ENCODE data around the gene TMEM212. TPM values are rescaled to one million over a fixed set of nuclear protein-coding genes. Genes with fewer than 3 reads are reported as not detected.

TMEM212 gene
- total and polyA plus RNA-seq, 2 experiments from 2014 or later, result not detected

DNA sequence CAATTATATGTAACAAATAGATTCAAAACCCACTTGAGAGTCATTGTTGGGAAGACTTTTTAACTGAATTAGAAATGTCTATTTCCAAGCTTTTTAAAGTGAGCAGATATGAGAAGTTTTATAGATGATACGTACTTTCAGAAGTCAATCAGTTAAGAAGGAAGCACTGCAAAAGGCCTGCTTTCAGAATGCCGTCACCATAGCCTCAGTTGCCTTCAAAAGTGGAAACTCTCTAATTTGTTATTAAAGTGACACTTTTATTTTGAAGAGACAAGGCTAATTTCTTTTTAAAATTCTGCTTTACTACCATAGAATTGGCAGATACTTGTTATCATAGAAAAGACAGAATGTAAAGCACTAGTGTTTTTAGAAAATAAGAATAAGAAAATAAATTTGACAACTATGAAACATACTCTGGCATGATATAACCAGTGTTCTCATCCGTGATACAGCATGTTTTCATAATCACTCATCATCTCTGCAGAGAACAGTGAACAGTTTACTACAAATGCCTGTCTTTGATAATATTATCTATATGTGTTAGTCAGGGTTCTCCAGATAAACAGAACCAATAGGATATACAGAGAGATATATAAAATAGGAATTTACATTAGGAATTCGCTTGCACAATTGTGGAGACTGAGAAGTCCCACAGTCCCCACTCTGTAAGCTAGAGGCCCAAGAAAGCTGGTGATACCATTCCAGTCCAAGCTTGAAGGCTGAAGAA is 25.9 kb upstream of the TMEM212 start:
- no peak overlapping the region for H3K4me2 ChIP-seq
- H3K9me3 ChIP-seq (ENCODE audit: low read depth), result no peaks in the 10 kb centered on the region
- no peak overlapping the region for H3K27ac ChIP-seq
- no peaks in the 10 kb centered on the region for H4K20me1 ChIP-seq (ENCODE audit: insufficient read depth, poor library complexity, severe bottlenecking)
- 80% methylated on average over 4 of the region's 4 CpGs for WGBS (ENCODE audit: low lambda C conversion rate, missing lambda C conversion rate)
- no peaks in the 10 kb centered on the region for H3K9me2 ChIP-seq (replicated peaks; ENCODE audit: insufficient read depth)
- no peaks in the 10 kb centered on the region for H3K27me3 ChIP-seq
- no peak overlapping the region for H2AFZ ChIP-seq
- no peak overlapping the region for H3K4me3 ChIP-seq
- no peaks in the 10 kb centered on the region for H3K79me2 ChIP-seq
- no peaks in the 10 kb centered on the region for H3K36me3 ChIP-seq (replicated peaks; ENCODE audit: insufficient read depth, low read depth)
- no peak for DNase-seq (ENCODE audit: low spot score)
- H3K4me1 ChIP-seq (ENCODE audit: insufficient read depth), result peaks cover 11% of the 10 kb centered on the region
- no peak for TF ChIP-seq EZH2 (IDR thresholded peaks at IDR 0.05; ENCODE audit: borderline replicate concordance)
- TF ChIP-seq EZH2phosphoT487 (IDR thresholded peaks at IDR 0.05; ENCODE audit: low read depth, severe bottlenecking, unreplicated experiment), result no peak
- TF ChIP-seq, protein P1, sequence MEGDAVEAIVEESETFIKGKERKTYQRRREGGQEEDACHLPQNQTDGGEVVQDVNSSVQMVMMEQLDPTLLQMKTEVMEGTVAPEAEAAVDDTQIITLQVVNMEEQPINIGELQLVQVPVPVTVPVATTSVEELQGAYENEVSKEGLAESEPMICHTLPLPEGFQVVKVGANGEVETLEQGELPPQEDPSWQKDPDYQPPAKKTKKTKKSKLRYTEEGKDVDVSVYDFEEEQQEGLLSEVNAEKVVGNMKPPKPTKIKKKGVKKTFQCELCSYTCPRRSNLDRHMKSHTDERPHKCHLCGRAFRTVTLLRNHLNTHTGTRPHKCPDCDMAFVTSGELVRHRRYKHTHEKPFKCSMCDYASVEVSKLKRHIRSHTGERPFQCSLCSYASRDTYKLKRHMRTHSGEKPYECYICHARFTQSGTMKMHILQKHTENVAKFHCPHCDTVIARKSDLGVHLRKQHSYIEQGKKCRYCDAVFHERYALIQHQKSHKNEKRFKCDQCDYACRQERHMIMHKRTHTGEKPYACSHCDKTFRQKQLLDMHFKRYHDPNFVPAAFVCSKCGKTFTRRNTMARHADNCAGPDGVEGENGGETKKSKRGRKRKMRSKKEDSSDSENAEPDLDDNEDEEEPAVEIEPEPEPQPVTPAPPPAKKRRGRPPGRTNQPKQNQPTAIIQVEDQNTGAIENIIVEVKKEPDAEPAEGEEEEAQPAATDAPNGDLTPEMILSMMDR (IDR thresholded peaks at IDR 0.05; ENCODE audit: poor library complexity), result no peak

DNA sequence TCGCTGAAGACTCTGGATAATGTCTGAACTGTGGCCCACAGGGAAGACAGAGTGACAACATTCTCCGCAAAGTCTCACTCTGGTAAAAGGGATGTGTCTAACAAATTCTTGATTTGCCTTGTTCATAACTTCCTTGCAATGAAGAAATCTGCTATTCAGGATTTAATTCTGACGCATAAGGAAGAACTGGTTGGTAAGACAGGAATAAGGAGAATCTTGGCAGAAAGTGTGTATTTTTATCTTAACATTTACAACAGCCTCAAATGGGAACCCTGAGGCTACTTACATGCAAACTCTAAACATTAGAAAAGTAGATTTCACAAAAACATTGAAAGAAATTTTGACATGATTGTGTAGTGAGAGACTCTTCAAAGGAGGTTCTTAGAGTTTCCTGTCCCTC is 22.1 kb upstream of the TMEM212 start:
- Histone ChIP-seq H3K27ac (peak overlapping the region; percentile 50), H2AFZ (no peak overlapping the region), H3K27me3 (no peaks in the 10 kb centered on the region), H3K4me1 (ENCODE audit: insufficient read depth) (peaks cover 20% of the 10 kb centered on the region), H4K20me1 (ENCODE audit: insufficient read depth, poor library complexity, severe bottlenecking) (no peaks in the 10 kb centered on the region), H3K79me2 (no peaks in the 10 kb centered on the region), H3K4me2 (peak overlapping the region; percentile 8), H3K9me2 (replicated peaks; ENCODE audit: insufficient read depth) (no peaks in the 10 kb centered on the region), H3K9me3 (ENCODE audit: low read depth) (no peaks in the 10 kb centered on the region), H3K36me3 (replicated peaks; ENCODE audit: insufficient read depth, low read depth) (no peaks in the 10 kb centered on the region), H3K4me3 (no peak overlapping the region)
- TF ChIP-seq EZH2 (IDR thresholded peaks at IDR 0.05; ENCODE audit: borderline replicate concordance), result no peak
- TF ChIP-seq EZH2phosphoT487 (IDR thresholded peaks at IDR 0.05; ENCODE audit: low read depth, severe bottlenecking, unreplicated experiment), result no peak
- TF ChIP-seq, protein P1 (IDR thresholded peaks at IDR 0.05; ENCODE audit: poor library complexity), result no peak
- 55% methylated on average over 3 of the region's 3 CpGs for WGBS (ENCODE audit: low lambda C conversion rate, missing lambda C conversion rate)
- DNase-seq (ENCODE audit: low spot score), result no peak

DNA sequence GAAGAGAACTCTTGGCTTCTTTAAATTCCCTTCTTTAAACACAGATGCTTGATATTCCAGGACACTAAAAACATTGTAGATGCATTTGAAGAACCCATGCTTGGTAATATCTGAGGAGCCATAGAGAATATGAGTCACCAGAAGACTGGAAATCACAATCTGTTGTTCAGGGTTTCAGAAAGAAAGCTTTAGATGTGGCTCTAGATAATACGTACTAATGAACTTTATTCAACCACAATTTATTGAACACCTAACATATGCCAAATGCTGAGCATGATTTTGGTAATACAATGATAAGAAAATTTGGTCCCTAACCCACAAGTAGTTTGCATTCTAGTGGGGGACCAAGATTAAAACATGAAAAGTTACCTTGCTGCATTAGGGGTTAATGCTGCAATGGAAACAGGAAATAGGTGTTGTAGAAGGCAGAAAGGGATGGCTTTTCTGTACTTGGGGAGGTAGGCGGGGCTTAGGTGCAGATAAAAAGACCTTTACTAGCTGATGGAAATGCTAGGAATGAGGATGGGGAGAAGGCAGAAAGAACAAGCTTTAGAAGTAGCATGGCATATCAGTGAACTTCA is 21.3 kb upstream of the TMEM212 start:
- TF ChIP-seq, protein P1 (IDR thresholded peaks at IDR 0.05; ENCODE audit: poor library complexity), result no peak
- TF ChIP-seq EZH2 (IDR thresholded peaks at IDR 0.05; ENCODE audit: borderline replicate concordance), result no peak
- no peak for TF ChIP-seq EZH2phosphoT487 (IDR thresholded peaks at IDR 0.05; ENCODE audit: low read depth, severe bottlenecking, unreplicated experiment)

More for the DNA sequence above, 21.3 kb upstream of the TMEM212 start:
- Histone ChIP-seq H3K9me2 (replicated peaks; ENCODE audit: insufficient read depth) (no peaks in the 10 kb centered on the region), H3K4me2 (no peak overlapping the region), H4K20me1 (ENCODE audit: insufficient read depth, poor library complexity, severe bottlenecking) (no peaks in the 10 kb centered on the region), H3K4me3 (no peak overlapping the region), H3K4me1 (ENCODE audit: insufficient read depth) (peaks cover 20% of the 10 kb centered on the region), H2AFZ (no peak overlapping the region), H3K9me3 (ENCODE audit: low read depth) (no peaks in the 10 kb centered on the region), H3K36me3 (replicated peaks; ENCODE audit: insufficient read depth, low read depth) (no peaks in the 10 kb centered on the region), H3K79me2 (no peaks in the 10 kb centered on the region), H3K27me3 (no peaks in the 10 kb centered on the region), H3K27ac (peak overlapping the region; percentile 50)
- DNase-seq (ENCODE audit: low spot score), result no peak
- 44% methylated on average over 2 of the region's 2 CpGs for WGBS (ENCODE audit: low lambda C conversion rate, missing lambda C conversion rate)
